ENCODE data around the gene AREL1.

GRCh38 chr14:74611650-74612349 lies 101.1 kb downstream of the AREL1 start, which contains the start of gene LTBP2:
- TF ChIP-seq CTCF (conservative IDR thresholded peaks at IDR 0.05) (no peak), ZFX (IDR thresholded peaks at IDR 0.05) (no peak)

All from C4-2B (cell line).